GM21526 (cell line): ENCODE measurements around the gene RNF34.

Experiments
- ATAC-seq: cut with Tn5 transposase; IDR thresholded peaks from one replicate; pipeline ENCODE4 v1.9.1; 2021; ENCODE audit warnings: moderate library complexity; ENCODE audit not compliant: unreplicated experiment, low FRiP score

RNF34 gene

GRCh38 chr12:121388421-121388981 is 11.4 kb upstream of the RNF34 start:
- no peak for ATAC-seq

GRCh38 chr12:121390856-121391255 is 9.1 kb upstream of the RNF34 start:
- ATAC-seq: no peak

GRCh38 chr12:121391619-121392324 is 8.1 kb upstream of the RNF34 start:
- no peak for ATAC-seq

GRCh38 chr12:121392325-121392716 is 7.6 kb upstream of the RNF34 start:
- no peak for ATAC-seq

GRCh38 chr12:121397521-121397920 is 2.4 kb upstream of the RNF34 start:
- no peak for ATAC-seq

GRCh38 chr12:121398355-121398754 is 1.6 kb upstream of the RNF34 start:
- ATAC-seq: no peak

- ATAC-seq: peak; percentile 38
Measured at GRCh38 chr12:121400332-121401139, 618 bp downstream of the RNF34 start.

GRCh38 chr12:121403721-121404120 is 3.8 kb downstream of the RNF34 start:
- no peak for ATAC-seq

GRCh38 chr12:121404734-121405133 is 4.8 kb downstream of the RNF34 start:
- ATAC-seq: no peak

GRCh38 chr12:121405211-121405610 is 5.3 kb downstream of the RNF34 start:
- ATAC-seq: no peak

GRCh38 chr12:121413917-121414316 is 14.0 kb downstream of the RNF34 start:
- no peak for ATAC-seq

GRCh38 chr12:121417847-121418246 is 17.9 kb downstream of the RNF34 start:
- no peak for ATAC-seq

- ATAC-seq: no peak
Measured at GRCh38 chr12:121420109-121420508, 20.2 kb downstream of the RNF34 start.

GRCh38 chr12:121423253-121423652 is 23.3 kb downstream of the RNF34 start:
- no peak for ATAC-seq

- no peak for ATAC-seq
Measured at GRCh38 chr12:121423682-121424623, 24.0 kb downstream of the RNF34 start.

GRCh38 chr12:121424624-121424975 is 24.7 kb downstream of the RNF34 start:
- no peak for ATAC-seq

GRCh38 chr12:121427556-121428050 is 27.7 kb downstream of the RNF34 start:
- no peak for ATAC-seq

GRCh38 chr12:121428883-121429282 is 29.0 kb downstream of the RNF34 start:
- no peak for ATAC-seq

- no peak for ATAC-seq
Measured at GRCh38 chr12:121430833-121431415, 31.0 kb downstream of the RNF34 start.
